ENCODE results near the gene TBATA.

TBATA gene

DNA sequence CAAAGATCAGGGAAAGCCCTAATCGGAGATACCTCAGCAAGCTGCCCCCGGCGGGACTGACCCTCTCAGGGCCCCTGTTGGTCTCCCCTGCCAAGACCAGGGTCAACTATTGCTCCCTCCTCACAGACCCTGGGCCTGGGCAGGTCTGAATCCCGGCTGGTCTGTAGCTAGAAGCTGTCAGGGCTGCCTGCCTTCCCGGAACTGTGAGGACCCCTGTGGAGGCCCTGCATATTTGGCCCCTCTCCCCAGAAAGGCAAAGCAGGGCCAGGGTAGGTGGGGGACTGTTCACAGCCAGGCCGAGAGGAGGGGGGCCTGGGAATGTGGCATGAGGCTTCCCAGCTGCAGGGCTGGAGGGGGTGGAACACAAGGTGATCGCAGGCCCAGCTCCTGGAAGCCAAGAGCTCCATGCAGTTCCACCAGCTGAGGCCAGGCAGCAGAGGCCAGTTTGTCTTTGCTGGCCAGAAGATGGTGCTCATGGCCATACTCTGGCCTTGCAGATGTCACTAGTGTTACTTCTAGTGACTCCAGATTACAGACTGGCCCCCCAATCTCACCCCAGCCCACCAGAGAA is 24.1 kb downstream of the TBATA start:
- peak; percentile 35 for DNase-seq

DNA sequence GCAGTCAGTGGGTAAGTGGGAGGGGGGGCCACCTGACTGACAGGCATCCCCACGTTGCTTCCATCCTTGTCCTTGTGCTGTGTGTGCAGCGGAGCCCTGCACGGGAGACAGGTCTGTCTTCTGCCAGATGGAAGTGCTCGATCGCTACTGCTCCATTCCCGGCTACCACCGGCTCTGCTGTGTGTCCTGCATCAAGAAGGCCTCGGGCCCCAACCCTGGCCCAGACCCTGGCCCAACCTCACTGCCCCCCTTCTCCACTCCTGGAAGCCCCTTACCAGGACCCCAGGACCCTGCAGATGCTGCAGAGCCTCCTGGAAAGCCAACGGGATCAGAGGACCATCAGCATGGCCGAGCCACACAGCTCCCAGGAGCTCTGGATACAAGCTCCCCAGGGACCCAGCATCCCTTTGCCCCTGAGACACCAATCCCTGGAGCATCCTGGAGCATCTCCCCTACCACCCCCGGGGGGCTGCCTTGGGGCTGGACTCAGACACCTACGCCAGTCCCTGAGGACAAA is 24.8 kb downstream of the TBATA start:
- DNase-seq: no peak

DNA sequence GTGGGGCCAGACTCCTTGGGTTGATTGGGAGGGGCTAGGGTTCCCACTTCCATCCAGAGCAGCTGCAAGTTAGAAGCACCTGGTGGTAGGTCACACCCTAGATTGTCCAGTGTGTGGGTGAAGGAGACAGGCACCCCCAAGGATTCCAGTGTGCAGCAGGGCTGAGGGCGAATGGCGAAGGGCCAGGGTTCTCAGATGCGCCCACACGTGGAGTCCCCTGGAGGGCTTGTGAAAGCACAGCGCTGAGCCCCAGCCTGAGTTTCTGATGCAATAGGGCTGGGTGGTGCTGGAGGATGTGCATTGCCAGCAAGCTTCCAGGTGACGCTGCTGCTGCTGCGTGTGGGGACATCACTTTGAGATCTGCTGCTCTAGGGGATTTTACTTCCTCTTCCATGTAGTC is 25.4 kb downstream of the TBATA start:
- peak; percentile 45 for DNase-seq

DNA sequence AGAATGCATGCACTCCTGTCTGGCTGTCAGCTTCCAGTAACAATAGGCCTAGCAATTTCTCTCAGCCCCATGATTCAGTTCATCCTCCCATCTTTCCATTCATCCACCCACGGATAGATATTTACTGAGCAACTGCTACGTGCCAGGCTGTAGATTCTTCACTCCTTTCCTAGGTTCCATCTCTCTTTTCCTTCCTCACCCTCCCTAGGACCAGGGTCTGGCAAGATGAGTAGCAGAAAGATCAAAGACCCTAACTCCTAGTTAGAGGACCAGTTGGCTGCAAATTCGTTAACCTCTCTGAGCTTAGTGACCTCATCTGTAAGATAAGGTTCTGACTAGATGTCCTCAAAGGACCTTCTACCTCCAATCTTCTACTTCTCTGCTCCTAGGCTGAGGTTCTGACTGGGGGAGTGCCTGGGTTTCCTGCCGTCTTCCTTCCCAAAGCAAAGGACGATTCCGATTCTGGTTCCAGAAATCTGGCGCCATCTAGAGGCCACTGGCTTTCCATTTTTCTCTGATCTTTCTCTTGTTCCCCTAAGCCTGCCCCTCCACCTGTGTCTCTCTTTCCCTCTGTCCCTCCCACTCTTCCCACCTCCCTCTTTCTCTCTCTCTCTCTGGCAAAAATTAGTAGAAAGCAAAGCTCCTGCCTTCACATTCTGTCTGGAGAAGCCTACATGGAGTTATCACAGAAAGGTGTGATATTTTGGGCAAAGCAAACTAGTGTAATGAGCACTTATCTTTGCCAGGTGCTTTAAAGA is 26.2 kb downstream of the TBATA start:
- peak; percentile 73 for DNase-seq

DNA sequence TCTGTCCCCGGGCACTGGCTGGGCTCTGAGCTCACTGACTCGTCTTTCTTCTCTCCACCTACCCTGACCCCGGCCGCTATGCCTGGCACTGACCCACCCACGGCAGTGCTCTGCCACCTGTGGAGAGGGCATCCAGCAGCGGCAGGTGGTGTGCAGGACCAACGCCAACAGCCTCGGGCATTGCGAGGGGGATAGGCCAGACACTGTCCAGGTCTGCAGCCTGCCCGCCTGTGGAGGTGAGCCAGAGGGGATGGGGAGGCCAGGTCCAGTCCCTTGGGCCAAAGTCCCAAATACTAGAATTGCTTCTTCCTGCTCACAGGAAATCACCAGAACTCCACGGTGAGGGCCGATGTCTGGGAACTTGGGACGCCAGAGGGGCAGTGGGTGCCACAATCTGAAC is 27.3 kb downstream of the TBATA start:
- no peak for DNase-seq

DNA sequence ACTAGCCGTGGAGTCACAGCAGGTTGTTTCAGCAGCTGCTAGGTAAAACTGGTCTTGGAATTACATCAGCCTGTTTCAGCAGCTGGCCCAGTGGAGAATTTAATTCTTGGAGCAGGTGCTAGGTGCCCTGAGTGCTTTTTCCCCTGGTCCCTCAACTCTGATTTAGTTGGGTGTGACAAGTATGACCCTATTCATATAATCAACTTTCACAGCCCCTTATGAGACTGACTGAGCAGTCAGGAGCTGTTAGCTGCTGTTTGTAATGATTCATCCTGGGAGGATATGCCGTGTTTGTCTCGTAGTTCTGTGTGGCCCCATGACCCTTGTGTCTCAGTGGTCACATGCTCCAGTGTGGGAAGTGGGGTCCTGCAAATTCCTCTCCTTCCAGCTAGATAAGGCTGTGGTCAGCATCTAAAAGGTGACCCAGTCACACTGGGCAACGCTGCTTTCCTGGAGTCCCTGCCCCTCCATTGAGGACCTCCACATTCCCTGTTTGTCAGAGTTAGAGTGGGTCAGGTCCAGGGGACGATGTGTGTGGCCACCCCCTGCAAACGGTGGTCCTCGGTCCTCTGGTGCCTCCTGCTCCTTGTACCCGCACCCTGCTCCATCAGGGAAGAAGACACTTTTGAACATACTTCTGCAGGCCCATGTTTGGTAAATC is 28.3 kb downstream of the TBATA start:
- peak; percentile 46 for DNase-seq

DNA sequence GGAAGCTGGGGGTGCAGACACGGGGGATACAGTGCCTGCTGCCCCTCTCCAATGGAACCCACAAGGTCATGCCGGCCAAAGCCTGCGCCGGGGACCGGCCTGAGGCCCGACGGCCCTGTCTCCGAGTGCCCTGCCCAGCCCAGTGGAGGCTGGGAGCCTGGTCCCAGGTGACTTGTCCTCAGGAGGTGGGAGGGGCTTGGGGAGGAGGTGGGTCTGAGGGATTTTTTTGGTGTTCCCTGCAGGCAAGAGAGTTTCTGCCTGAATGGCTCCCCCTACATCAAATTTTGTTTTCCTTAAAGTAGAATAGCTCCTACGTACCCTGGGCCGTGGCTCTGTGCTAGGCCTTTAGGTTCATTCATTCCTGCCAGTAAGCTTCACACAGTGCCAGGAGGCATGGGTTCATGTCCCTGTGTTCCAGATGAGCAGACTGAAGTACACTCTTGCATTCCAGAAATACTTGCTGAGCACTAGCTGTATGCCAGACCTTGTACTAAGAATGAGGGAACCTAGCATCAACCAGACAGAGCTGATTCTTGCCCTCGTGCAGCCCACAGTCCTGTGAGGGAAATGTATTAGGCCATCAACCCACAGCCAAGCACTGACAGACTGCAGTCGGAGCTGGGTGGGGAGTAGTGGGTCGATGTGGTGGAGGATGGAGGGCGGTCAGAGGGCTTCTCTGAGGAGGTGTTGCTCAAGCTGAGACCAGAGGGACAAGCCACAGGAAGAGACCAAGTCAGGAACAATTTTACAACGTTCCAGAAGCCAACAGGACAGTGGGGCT is 31.1 kb downstream of the TBATA start:
- no peak for DNase-seq

DNA sequence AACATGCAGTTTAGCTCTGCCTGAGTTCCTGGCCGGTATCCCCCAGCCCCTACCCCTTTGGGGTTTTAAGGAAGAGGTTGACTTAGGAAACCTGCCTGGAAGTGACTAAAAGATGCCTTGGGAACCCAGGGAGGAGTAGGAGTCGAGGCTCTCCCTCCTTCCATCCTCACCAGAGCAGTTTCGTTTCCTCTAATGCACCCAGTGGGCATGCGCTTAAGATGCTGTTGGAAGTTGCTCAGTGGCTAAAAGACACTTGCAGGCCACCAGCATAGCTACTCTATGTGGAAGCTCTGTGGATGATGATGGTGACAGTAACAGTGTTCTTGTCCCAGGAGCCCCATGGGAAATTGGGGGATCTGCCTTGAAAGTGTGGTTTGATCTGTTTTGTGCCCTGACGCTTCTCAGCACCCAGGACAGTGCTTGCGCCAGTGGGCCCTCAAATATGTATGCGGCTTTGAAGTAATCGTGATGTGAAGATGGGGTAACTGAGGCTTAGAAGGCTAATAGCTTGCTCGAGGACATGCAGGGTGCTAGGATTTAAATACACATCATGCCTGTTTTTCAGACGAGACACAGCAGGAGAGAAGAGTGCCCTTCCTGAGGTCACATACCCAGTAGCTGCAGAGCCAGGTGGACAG is 32.0 kb downstream of the TBATA start:
- DNase-seq: peak; percentile 72

DNA sequence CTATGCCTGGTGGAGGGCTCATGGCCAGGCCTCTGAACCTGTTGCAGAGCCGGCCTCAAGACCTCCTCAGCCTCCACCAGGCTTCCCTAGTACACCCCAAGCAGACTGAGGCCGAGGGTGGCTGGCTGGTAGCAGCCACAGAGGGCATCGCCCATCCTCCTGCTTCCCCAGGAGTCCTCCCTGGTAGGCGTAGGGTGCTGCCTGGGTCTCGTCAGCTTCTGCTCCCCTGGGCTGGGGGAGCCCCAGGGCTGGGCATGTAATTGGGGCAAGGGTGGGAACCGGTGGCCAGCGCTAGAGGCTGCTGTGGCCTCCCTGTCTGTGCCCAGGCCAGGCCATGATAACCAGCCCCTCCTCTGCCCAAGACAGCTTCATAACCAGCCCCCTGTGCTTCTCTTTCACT is 32.6 kb downstream of the TBATA start:
- no peak for DNase-seq

DNA sequence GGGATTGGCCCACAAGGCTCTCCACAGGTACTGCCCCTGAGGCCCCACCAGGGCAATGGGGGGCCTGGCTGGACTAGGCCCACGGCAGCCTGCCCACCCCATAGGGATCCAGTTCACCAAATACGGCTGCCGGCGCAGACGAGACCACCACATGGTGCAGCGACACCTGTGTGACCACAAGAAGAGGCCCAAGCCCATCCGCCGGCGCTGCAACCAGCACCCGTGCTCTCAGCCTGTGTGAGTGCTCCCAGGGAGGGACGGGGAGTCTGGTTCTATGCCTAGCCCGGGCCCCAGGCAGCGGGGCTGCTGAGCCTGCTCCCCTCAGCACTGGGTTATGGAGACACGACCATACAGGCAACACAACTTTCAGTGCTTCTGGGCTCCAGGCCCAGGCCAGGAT is 33.2 kb downstream of the TBATA start:
- no peak for DNase-seq

DNA sequence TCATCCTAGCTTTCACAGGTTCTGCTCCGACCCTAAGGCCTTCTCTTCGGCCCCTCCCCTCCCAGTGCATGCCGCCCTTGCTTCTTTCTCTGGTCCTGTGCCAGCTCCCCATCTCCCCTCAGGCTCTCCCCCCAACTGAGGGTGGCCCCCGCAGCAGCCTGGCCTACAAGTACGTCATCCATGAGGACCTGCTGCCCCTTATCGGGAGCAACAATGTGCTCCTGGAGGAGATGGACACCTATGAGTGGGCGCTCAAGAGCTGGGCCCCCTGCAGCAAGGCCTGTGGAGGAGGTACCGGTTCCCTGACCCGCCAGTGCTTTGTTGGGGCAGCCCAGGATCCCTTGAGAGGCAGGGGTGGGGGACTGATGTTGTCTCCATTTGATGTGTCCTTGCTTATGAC is 33.8 kb downstream of the TBATA start:
- no peak for DNase-seq

DNA sequence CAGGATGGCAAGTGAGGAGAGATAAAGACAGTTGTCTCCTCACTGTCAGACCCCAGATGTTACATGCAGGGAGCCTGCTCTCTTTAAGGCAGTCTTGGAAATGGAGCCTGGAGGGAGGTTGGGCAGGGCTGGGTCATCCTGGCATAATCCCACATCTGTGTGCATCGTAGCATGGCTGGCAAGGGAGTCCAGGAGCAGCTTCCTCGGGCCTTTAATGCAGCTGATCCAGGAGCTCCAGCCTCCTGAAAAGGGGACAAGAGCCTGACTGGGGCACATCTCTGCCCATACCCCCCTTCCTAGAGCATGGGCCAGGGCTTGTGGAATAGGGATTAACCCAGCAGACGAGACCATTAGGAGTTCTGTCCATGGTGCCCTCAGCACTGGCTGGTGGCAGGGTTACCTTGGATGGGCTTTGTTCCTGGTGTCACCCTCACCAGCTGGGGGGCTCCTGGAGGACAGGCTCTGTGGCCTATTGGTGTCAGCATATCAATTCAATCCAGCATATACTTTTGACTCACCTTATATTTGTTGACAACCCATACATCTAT is 34.9 kb downstream of the TBATA start:
- DNase-seq: no peak

DNA sequence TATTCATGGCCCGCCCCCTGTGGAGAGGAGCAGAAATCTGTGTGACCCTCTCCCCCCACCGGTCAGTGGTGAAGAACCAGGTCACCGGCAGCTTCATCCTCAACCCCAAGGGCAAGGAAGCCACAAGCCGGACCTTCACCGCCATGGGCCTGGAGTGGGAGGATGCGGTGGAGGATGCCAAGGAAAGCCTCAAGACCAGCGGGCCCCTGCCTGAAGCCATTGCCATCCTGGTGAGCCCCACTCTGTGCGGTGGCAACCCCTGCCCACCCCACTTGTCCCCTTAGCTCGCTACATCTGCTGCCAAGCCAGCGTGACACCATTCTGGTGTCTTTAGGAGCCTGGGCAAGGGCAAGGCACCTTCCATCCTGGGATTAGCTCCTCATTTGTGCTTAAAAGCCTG is 35.4 kb downstream of the TBATA start:
- no peak for DNase-seq

DNA sequence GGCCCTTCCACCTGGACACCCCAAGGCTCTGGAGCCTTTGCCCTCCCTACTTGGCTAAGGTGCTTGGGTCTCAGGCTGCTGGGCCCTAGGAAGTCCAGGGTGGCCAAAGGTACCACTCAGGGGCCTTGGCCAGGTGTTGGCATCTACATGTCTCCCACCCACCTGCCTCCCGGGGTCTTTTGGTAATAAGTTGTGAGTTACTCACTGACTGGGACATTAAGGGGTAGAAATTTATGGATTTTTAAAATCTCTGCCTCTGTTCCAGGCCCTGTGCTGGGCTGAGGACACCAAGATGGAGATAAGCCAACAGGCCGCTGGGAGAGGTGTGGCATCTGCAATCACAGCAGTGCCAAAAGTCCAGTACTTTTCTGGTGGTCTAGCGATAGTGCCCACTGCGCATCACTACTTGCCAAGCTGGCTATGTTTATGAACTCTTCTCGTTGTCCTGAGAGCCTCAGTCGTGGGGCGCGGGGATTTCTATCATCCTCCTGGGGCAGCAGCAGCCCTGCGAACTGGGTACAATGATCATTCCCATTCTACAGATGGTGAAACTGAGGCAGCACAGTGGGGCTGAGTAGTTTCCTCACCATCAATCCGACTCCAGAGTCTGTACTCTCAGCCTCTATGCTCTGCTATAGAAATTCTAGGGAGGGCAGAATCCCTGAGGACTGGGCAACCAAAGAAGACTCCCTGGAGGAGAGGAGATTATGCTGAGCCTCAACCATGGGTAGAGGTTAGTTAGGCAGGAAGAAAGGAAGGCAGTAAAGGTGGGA is 36.2 kb downstream of the TBATA start:
- DNase-seq: no peak

DNA sequence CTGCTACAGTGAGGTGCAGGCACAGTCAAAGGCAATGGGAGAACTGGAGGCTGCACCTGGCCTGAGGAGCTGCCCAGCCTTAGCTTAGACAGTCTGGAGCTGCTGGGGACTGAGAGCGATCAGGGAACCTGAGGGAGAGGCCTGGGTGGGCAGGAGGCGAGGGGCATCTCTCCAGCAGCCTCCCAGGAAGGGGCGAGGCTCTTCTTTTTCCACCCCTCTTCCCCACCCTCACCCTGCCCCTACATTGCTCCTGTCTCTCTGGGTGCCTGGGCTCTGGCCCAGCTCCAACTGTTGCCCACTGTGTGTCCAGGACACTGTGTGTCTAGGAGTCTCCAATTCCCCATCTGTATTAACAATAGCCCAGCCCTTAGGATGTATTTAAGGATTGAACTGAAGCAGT is 36.9 kb downstream of the TBATA start:
- DNase-seq: no peak

DNA sequence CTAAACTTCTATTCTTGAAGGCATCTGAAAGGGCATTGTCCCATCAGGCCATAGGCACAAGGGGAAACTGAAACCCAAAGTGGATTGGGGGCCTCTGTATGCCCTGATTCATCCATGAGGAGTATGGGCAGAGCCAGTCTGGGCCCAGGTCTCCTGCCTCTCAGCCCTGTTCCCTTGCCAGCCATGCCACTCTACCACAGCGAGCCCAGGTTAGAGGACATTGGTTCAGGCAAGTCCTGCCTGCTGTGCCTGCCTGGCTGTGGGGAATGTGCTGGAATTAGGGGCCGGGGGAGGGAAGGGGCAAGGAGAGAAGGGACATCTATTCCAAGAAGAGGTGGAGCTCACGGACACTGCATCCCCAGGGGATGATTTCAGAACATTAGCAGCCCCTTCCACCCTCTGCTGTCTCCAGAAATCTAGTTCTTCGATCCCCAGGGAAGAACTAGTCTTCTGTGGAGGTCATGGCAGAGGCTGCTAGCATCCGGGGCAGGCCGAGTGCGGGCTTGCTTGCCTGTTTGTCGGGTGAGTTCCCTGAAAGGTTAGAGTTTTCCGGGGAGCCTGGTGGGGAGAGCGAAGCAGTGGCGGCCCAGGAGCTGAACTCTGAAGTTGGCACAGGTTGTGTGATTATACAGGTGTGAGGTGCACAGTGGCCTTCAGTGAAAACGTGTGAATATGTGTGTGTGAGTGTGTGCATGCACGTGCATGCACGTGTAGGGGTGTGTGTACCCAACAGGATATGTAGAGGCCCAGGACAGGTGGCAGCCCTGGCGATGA is 37.8 kb downstream of the TBATA start:
- DNase-seq: no peak

DNA sequence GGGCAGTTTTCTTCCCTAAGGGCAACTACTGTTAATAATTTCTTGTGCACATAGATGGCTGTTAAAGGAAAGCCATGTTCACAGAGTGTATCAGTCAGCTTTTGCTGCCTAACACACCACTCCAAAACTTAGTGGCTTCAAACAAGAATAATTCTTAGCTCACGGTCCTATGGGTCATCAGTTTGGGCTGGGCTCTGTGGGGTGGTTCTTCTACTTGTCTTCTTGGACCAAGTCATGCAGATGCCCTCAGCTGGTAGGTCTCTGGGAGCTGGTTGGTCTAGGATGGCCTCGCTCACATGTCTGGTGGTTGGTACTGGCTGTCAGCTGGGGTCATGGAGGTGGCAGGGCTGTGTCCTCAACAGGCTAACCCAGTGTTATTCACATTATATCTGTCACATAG is 39.6 kb downstream of the TBATA start:
- no peak for DNase-seq

DNA sequence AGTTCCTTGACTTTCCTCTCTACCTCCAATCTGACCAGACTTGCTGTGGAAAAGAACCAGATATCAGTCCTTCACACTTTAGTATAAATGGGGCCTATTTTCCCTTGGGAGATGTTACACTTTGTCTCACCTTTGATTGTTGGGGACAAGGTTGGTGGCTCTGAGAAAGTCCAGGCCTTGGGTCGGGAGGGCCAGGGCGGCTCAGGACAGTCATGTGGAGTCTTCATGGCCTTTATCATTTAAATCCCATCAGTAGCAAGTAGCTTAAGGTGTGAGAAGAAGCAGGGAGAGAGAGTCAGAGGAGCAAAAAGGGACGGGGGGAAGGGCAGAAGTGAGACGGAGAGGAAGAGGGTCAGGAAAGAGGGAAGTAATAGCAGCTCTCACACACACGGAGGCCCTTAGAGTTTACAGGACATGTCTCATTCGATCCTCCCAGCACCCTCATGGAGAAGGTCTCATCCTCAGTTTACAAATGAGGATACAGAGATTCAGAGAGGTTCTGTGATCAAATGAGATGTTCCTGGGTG is 40.5 kb downstream of the TBATA start:
- DNase-seq: peak; percentile 39

DNA sequence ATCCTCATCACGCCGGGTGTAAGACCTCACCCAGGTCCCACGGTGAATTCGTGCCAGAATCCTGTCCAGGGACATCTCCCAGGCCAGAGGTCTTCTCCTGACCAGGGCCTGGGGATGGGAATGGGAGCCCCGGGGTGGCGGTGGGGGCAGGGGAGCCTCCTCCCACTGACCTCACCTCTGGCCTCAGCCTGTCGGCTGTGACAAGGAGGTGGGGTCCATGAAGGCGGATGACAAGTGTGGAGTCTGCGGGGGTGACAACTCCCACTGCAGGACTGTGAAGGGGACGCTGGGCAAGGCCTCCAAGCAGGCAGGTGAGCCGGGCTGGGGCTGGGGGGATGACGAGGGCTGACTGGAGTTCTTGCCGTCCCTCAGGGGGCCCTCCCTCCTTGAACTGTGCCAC is 41.3 kb downstream of the TBATA start:
- no peak for DNase-seq

DNA sequence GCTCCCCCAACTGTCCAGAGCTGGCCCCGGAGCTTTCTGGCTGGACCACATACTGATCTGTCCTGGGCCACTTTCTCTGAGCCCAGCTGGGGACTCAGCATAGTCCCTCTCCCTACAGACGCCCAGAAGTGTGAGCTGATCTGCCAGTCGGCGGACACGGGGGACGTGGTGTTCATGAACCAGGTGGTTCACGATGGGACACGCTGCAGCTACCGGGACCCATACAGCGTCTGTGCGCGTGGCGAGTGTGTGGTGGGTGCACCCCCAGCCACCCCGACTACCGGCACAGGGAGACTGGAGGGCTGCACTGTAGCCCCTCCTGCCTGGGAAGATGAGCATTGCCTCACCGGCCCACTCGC is 41.8 kb downstream of the TBATA start:
- DNase-seq: no peak

Data from inflammatory macrophage treated with lipopolysaccharide for 4 hours (primary cell).